ENCODE data around the gene PRDM16.

PRDM16 gene

DNA sequence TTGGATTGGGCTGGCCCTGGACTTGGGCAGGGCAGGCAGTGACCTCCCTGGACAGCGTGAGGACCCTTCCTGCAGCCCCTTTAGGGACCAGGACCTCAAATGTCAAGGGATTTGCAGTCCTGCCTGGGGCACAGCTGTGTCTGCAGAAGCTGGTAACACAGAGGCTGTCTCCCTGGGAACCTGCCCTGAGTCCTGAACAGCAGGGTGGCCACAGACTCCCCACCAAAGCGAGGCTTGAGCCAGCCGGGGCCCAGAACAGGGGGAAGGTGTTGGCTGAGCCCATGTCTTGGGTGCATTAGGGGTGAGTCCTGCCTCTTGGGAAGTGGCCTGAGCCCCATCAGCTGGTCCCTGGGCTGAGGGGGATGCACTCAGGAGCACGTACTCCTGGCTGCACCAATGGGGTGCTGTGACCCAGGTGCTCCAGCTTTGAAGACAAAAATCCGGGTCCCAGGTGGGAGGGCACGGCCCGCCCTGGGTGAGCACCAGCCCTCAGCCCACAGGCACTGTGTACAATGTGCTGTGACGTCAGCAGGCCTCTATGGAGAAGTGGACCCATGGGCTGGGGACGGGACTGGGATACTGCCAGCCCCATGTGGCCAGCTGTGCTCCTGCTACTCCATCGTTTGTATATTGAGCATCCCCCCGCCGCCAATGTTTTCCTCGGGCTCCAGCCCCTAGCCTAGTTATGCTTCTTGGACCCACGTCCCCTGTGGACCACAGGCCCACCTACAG is 313.5 kb downstream of the PRDM16 start:
- CTCF ChIA-PET = no interaction called here
- H3K27ac Mint-ChIP-seq = no peak overlapping the region
- no peak overlapping the region for H3K4me3 Mint-ChIP-seq
- DNase-seq = no peak
- no peaks in the 10 kb centered on the region for H3K27me3 Mint-ChIP-seq
- H3K9me3 Mint-ChIP-seq = no peaks in the 10 kb centered on the region
- H3K4me1 Mint-ChIP-seq = no peaks in the 10 kb centered on the region
- H3K36me3 Mint-ChIP-seq = no peaks in the 10 kb centered on the region

DNA sequence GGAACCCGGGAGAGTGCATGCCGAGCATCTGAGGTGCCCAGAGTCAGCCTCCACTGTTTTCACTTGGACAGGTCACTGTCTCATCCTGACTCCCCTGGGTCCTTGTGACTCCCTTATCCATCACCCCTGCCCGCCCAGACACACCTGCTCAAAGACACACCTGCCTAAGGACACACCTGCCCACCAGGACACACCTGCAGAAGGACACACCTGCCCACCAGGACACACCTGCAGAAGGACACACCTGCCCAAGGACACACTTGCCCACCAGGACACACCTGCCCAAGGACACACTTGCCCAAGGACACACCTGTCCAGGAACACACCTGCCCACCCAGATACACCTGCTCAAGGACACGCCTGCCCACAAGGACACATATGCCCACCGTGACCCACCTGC is 314.7 kb downstream of the PRDM16 start:
- no peak overlapping the region for H3K27ac Mint-ChIP-seq
- no peaks in the 10 kb centered on the region for H3K4me1 Mint-ChIP-seq
- CTCF ChIA-PET = no interaction called here
- H3K9me3 Mint-ChIP-seq = no peaks in the 10 kb centered on the region
- H3K27me3 Mint-ChIP-seq = no peaks in the 10 kb centered on the region
- H3K36me3 Mint-ChIP-seq = no peaks in the 10 kb centered on the region
- no peak overlapping the region for H3K4me3 Mint-ChIP-seq
- no peak for DNase-seq

GRCh38 chr1:3384407-3384806 is 315.4 kb downstream of the PRDM16 start:
- CTCF ChIA-PET = no interaction called here

DNA sequence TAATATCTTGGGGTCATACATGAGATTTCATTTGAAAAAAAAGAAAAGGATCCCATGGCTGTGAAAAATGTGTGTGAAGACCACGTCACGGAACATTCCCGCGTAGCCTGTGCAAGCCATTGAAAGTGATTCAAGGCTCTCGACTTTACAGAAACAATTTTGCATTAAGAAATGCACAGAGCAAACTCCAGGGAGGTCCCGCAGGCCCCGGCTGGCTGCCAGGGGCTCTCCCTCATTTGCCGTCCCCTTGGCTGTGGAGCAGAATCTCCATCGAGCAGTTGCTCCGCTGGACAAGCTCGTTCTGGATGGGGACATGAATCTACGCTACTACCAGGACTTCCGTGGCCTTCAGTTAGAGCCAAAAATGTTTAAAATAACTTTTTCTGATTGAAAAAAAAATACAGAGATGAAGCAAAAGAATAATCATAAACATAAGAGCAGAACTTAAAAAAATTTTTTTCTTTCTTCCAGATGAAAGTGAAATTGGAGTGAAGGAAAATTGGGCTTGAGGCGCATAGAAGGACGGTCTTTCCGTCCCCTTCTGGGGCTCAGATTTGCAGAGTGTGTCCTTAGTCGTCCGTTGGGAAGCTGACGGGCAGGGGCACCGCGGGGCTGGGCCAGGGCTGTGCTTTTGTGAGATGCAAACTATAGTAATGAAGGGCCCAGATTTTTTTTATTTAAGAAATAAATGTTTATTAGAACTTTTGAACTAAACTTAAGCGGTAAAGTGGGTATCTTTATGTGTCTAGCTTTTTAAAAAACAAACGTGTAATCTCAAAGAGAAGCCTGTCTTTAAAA is 317.4 kb downstream of the PRDM16 start:
- H3K27me3 Mint-ChIP-seq = peaks cover 6% of the 10 kb centered on the region
- H3K27ac Mint-ChIP-seq = no peak overlapping the region
- H3K4me3 Mint-ChIP-seq = no peak overlapping the region
- no peaks in the 10 kb centered on the region for H3K9me3 Mint-ChIP-seq
- no peak for DNase-seq
- CTCF ChIA-PET = no interaction called here
- no peaks in the 10 kb centered on the region for H3K36me3 Mint-ChIP-seq
- H3K4me1 Mint-ChIP-seq = no peaks in the 10 kb centered on the region

More at GRCh38 chr1:3384407-3384806, 315.4 kb downstream of the PRDM16 start:
- no peak overlapping the region for H3K27ac Mint-ChIP-seq
- DNase-seq = no peak
- no peaks in the 10 kb centered on the region for H3K9me3 Mint-ChIP-seq
- H3K4me3 Mint-ChIP-seq = no peak overlapping the region
- H3K27me3 Mint-ChIP-seq = no peaks in the 10 kb centered on the region
- H3K36me3 Mint-ChIP-seq = no peaks in the 10 kb centered on the region
- H3K4me1 Mint-ChIP-seq = no peaks in the 10 kb centered on the region

DNA sequence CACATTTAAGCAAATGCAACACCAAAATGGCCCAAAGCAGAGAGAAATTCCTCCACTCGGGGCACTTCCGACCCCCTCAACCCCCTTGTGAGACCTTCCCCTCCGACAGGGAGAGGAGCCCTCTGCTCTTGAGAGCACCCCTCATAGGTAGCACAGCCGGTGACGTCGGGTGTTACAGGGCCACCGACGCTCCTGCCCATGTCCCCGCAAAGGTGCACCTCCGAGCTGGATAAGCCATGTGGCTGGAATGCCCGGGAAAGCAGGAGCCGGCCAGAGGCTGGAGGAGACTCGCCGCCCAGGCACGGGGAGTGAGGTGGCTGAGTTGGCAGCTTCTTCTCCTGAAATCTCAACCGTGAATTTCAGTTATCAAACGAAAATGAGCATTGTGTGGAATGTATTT is 318.4 kb downstream of the PRDM16 start:
- Mint-ChIP-seq H3K36me3 (no peaks in the 10 kb centered on the region), H3K4me1 (no peaks in the 10 kb centered on the region), H3K9me3 (no peaks in the 10 kb centered on the region), H3K4me3 (no peak overlapping the region), H3K27me3 (peaks cover 16% of the 10 kb centered on the region), H3K27ac (no peak overlapping the region)
- CTCF ChIA-PET = no interaction called here
- no peak for DNase-seq

- H3K27ac Mint-ChIP-seq = no peak overlapping the region
- CTCF ChIA-PET = no interaction called here
- no peak overlapping the region for H3K4me3 Mint-ChIP-seq
Observed at GRCh38 chr1:3389093-3389833, 320.3 kb downstream of the PRDM16 start.

GRCh38 chr1:3390291-3390690 is 321.3 kb downstream of the PRDM16 start:
- no peak for DNase-seq
- CTCF ChIA-PET = no interaction called here
- peaks cover 45% of the 10 kb centered on the region for H3K27me3 Mint-ChIP-seq
- no peak overlapping the region for H3K27ac Mint-ChIP-seq
- no peaks in the 10 kb centered on the region for H3K4me1 Mint-ChIP-seq
- no peaks in the 10 kb centered on the region for H3K9me3 Mint-ChIP-seq
- no peaks in the 10 kb centered on the region for H3K36me3 Mint-ChIP-seq
- no peak overlapping the region for H3K4me3 Mint-ChIP-seq

More at GRCh38 chr1:3389093-3389833, 320.3 kb downstream of the PRDM16 start:
- no peak for DNase-seq
- Mint-ChIP-seq H3K27me3 (peaks cover 35% of the 10 kb centered on the region), H3K9me3 (no peaks in the 10 kb centered on the region), H3K36me3 (no peaks in the 10 kb centered on the region), H3K4me1 (no peaks in the 10 kb centered on the region)

DNA sequence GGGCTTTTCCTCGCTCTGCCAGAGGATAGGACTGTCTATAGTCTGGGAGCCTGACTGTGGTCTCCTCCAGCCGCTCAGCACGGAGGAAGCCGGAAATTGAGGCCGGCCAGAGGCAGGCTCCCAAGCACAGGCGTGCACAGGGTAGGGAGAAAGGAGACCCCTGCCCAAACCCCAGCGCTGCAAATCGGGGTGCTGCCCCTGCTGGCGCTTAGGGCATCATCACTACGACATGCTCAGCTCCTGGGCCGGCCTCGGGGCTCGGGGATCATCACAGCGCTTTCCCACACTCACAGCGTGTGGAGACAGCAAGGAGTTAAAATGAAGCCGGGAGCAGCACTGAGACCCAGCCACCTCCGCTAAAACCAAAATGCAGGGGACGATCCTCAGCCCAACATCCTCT is 322.7 kb downstream of the PRDM16 start:
- Mint-ChIP-seq H3K27me3 (peaks cover 56% of the 10 kb centered on the region), H3K4me1 (no peaks in the 10 kb centered on the region), H3K4me3 (no peak overlapping the region), H3K27ac (no peak overlapping the region), H3K9me3 (no peaks in the 10 kb centered on the region), H3K36me3 (no peaks in the 10 kb centered on the region)
- DNase-seq = no peak
- CTCF ChIA-PET = no interaction called here

- Mint-ChIP-seq H3K4me3 (no peak overlapping the region), H3K4me1 (no peaks in the 10 kb centered on the region), H3K9me3 (no peaks in the 10 kb centered on the region), H3K36me3 (no peaks in the 10 kb centered on the region), H3K27me3 (peaks cover 56% of the 10 kb centered on the region), H3K27ac (no peak overlapping the region)
- CTCF ChIA-PET = no interaction called here
- no peak for DNase-seq
Observed at GRCh38 chr1:3393024-3393986, 324.3 kb downstream of the PRDM16 start.

- H3K4me3 Mint-ChIP-seq = no peak overlapping the region
- peaks cover 56% of the 10 kb centered on the region for H3K27me3 Mint-ChIP-seq
- no peaks in the 10 kb centered on the region for H3K4me1 Mint-ChIP-seq
- CTCF ChIA-PET = no interaction called here
- no peaks in the 10 kb centered on the region for H3K9me3 Mint-ChIP-seq
- no peaks in the 10 kb centered on the region for H3K36me3 Mint-ChIP-seq
- DNase-seq = no peak
- no peak overlapping the region for H3K27ac Mint-ChIP-seq
Observed at GRCh38 chr1:3393987-3394920, 325.3 kb downstream of the PRDM16 start.

DNA sequence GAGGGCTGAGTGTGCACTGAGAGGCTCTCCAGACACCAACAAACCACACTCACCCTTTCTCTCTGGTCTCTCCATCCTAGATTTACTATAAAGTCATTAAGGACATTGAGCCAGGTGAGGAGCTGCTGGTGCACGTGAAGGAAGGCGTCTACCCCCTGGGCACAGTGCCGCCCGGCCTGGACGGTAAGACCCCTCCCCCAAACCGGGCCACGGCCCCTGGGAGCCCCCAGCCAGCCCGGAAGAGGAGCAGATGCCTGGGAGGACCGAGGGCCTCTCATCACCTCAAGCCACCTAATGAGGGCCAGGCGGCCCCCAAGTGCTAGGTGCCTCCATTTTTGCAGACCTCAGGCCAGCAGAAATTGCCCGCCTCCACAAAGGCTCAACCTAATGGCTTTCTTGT is 327.4 kb downstream of the PRDM16 start:
- Mint-ChIP-seq H3K4me3 (no peak overlapping the region), H3K36me3 (no peaks in the 10 kb centered on the region), H3K9me3 (no peaks in the 10 kb centered on the region), H3K4me1 (no peaks in the 10 kb centered on the region), H3K27ac (no peak overlapping the region), H3K27me3 (peaks cover 50% of the 10 kb centered on the region)
- CTCF ChIA-PET = interaction anchor here (1.0 kb wide), 1 partner anchor 56 kb away, joined by 3 read pairs; no protein-coding TSS in a partner anchor
- no peak for DNase-seq

- H3K4me3 Mint-ChIP-seq = no peak overlapping the region
- CTCF ChIA-PET = no interaction called here
- H3K27ac Mint-ChIP-seq = no peak overlapping the region
- no peaks in the 10 kb centered on the region for H3K4me1 Mint-ChIP-seq
- DNase-seq = no peak
- no peaks in the 10 kb centered on the region for H3K36me3 Mint-ChIP-seq
- H3K9me3 Mint-ChIP-seq = no peaks in the 10 kb centered on the region
- H3K27me3 Mint-ChIP-seq = peaks cover 41% of the 10 kb centered on the region
Observed at GRCh38 chr1:3397311-3397710, 328.3 kb downstream of the PRDM16 start.

Data from activated naive CD4-positive, alpha-beta T cell treated with anti-CD3 and anti-CD28 coated beads, Interleukin-2, amount 10 ng/mL, durations not matched to agents 7 days and 5 days (primary cell).